Liver (tissue), 3 donors: ENCODE data around the gene ITGA8.

Experiments used
- JUND ChIP-seq, 2 donors: IDR thresholded peaks; 2 replicates each; pipeline ENCODE4 v1.6.1; 2016; ENCODE audit warnings: antibody characterized with exemption in 2 of 2
- TF ChIP-seq, protein P1 (sequence below): fragments of 150-350 bp; IDR thresholded peaks from 2 replicates; pipeline ENCODE4 v1.5.1; 2017; ENCODE audit warnings: improper control_type of control experiment, low read depth, low read length; ENCODE audit not compliant: missing input control
- donor health status: healthy.
- donor health status: healthy.

DNA sequence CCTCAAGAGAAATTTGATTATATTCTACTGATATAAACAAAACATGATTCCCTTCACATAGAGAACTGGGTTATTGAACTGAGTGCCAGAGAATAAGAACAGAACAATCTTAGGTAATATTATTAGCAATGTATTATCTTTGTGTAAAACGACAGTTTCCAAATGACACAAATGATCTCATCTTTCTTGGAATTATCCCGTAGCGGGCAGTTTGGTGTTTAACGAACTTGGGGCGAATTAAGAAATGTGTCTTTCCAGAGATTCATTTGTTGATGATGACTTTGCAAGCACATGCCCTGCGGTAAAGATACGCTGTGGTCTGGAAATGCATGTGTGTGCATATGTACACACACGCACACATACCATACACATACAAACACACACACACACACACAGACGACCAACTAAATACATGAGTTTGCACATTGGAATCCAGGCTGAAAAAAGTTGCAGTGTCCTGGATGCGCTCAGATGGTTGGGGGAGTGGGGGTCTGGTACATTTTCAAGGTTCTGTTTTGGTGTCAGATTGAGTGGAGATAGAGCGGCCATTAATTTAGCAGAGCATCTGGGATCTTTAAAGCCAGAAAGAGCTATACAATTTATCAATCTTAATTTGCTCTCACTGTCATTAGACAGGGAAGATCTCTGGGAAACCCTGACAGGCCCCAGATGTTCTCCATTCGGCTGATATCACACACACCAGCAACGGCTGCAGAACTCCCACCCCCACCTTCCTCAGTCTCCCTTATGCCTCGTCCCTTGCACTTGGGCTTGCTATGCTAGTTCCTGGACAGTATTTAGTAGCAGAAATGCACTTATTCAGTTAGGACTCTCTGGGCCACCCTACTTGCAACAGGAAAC is 236.3 kb downstream of the ITGA8 start:
- TF ChIP-seq, protein P1, sequence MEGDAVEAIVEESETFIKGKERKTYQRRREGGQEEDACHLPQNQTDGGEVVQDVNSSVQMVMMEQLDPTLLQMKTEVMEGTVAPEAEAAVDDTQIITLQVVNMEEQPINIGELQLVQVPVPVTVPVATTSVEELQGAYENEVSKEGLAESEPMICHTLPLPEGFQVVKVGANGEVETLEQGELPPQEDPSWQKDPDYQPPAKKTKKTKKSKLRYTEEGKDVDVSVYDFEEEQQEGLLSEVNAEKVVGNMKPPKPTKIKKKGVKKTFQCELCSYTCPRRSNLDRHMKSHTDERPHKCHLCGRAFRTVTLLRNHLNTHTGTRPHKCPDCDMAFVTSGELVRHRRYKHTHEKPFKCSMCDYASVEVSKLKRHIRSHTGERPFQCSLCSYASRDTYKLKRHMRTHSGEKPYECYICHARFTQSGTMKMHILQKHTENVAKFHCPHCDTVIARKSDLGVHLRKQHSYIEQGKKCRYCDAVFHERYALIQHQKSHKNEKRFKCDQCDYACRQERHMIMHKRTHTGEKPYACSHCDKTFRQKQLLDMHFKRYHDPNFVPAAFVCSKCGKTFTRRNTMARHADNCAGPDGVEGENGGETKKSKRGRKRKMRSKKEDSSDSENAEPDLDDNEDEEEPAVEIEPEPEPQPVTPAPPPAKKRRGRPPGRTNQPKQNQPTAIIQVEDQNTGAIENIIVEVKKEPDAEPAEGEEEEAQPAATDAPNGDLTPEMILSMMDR = no peak
- no peak for TF ChIP-seq JUND (IDR thresholded peaks at IDR 0.05)
